ENCODE data around the gene NUTM1. TPM values are rescaled to one million over a fixed set of nuclear protein-coding genes. Genes with fewer than 3 reads are reported as not detected.
"Not testable (repeated sequence)": the region's sequence is repeated elsewhere in the genome, so short reads cannot be mapped to it uniquely, and the experiment has no call there.

The NUTM1 gene
- total RNA-seq, 1 experiment from 2014 or later, result not detected

GRCh38 chr15:34337557-34338306, 5.4 kb upstream of the NUTM1 start, which contains the start of gene SLC12A6:
Gene SLC12A6 (minus strand): TSS chr15:34337781. CDS start chr15:34336680, 1,101 bp downstream.
- DNase-seq (ENCODE audit: low read depth), result peak; percentile 91

- no peak for DNase-seq (ENCODE audit: low read depth)
These were observed 4.8 kb upstream of the NUTM1 start for GRCh38 chr15:34338347-34338746.

GRCh38 chr15:34339946-34340345, 3.2 kb upstream of the NUTM1 start:
- no peak for DNase-seq (ENCODE audit: low read depth)

- DNase-seq (ENCODE audit: low read depth), result no peak
These were observed 1.5 kb upstream of the NUTM1 start for GRCh38 chr15:34341381-34342212.

GRCh38 chr15:34342213-34342736, 840 bp upstream of the NUTM1 start:
- DNase-seq (ENCODE audit: low read depth), result not testable (repeated sequence)

GRCh38 chr15:34347951-34348638, 5.0 kb downstream of the NUTM1 start:
- no peak for DNase-seq (ENCODE audit: low read depth)

GRCh38 chr15:34348735-34349300, 5.7 kb downstream of the NUTM1 start:
- DNase-seq (ENCODE audit: low read depth), result no peak

GRCh38 chr15:34349769-34350168, 6.7 kb downstream of the NUTM1 start:
- no peak for DNase-seq (ENCODE audit: low read depth)

- DNase-seq (ENCODE audit: low read depth), result not testable (repeated sequence)
These were observed 9.9 kb downstream of the NUTM1 start for GRCh38 chr15:34352996-34353395.

GRCh38 chr15:34353627-34354026, 10.5 kb downstream of the NUTM1 start:
- no peak for DNase-seq (ENCODE audit: low read depth)

GRCh38 chr15:34354286-34354685, 11.2 kb downstream of the NUTM1 start:
- no peak for DNase-seq (ENCODE audit: low read depth)

GRCh38 chr15:34355241-34355640, 12.1 kb downstream of the NUTM1 start:
- DNase-seq (ENCODE audit: low read depth), result no peak

GRCh38 chr15:34357653-34358052, 14.5 kb downstream of the NUTM1 start:
- DNase-seq (ENCODE audit: low read depth), result no peak

- no peak for DNase-seq (ENCODE audit: low read depth)
These were observed 15.3 kb downstream of the NUTM1 start for GRCh38 chr15:34358367-34358766.

- DNase-seq (ENCODE audit: low read depth), result no peak
These were observed 15.8 kb downstream of the NUTM1 start for GRCh38 chr15:34358948-34359347.

GRCh38 chr15:34359416-34359815, 16.3 kb downstream of the NUTM1 start:
- no peak for DNase-seq (ENCODE audit: low read depth)

- peak; percentile 27 for DNase-seq (ENCODE audit: low read depth)
These were observed 17.2 kb downstream of the NUTM1 start for GRCh38 chr15:34360298-34360697.

- DNase-seq (ENCODE audit: low read depth), result no peak
These were observed 18.2 kb downstream of the NUTM1 start for GRCh38 chr15:34361278-34361677.

- DNase-seq (ENCODE audit: low read depth), result no peak
These were observed 19.1 kb downstream of the NUTM1 start for GRCh38 chr15:34362047-34362773.

- DNase-seq (ENCODE audit: low read depth), result no peak
These were observed 20.9 kb downstream of the NUTM1 start for GRCh38 chr15:34364041-34364440.
